GM18508 (cell line): Measurements from ENCODE around the gene LLGL2.
"Not testable (repeated sequence)": the region's sequence is repeated elsewhere in the genome, so short reads cannot be mapped to it uniquely, and the experiment has no call there.

Source experiments
- ATAC-seq: cut with Tn5 transposase; IDR thresholded peaks from one replicate; pipeline ENCODE4 v1.9.1; 2021; ENCODE audit warnings: moderate number of reproducible peaks; ENCODE audit not compliant: insufficient read depth, unreplicated experiment

Gene LLGL2

GRCh38 chr17:75506888-75507287 lies 18.6 kb upstream of the LLGL2 start:
- no peak for ATAC-seq

- ATAC-seq = no peak
Observed at GRCh38 chr17:75507733-75508719, 17.5 kb upstream of the LLGL2 start.

GRCh38 chr17:75508931-75509361 lies 16.6 kb upstream of the LLGL2 start:
- no peak for ATAC-seq

GRCh38 chr17:75509528-75510258 lies 15.8 kb upstream of the LLGL2 start:
- ATAC-seq = no peak

GRCh38 chr17:75511270-75511609 lies 14.3 kb upstream of the LLGL2 start:
- ATAC-seq = no peak

- no peak for ATAC-seq
Observed at GRCh38 chr17:75511610-75512575, 13.6 kb upstream of the LLGL2 start.

GRCh38 chr17:75512926-75513640 lies 12.4 kb upstream of the LLGL2 start:
- ATAC-seq = no peak

DNA sequence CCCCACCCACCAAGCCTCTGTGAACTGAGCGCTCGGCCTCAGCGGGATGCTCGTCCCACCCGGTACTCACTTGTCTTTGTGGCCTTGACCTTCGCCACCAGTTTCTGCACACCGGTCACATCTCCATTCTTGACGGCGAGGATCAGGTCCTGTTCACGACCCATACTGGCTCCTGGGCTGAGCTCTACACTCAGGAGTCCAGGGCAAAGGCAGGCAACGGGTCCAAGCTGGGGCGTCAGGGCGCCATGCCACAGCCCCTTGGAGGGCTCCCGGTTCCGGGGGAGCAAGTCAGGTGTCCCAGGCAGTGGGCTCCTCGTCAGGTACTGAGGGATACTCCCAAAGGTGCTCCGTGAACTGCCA lies 11.9 kb upstream of the LLGL2 start:
- no peak for ATAC-seq

GRCh38 chr17:75514299-75514918 lies 11.1 kb upstream of the LLGL2 start:
- ATAC-seq = no peak

GRCh38 chr17:75514919-75515495 lies 10.5 kb upstream of the LLGL2 start:
- no peak for ATAC-seq

- ATAC-seq = no peak
Observed at GRCh38 chr17:75515496-75516254, 9.8 kb upstream of the LLGL2 start, which contains the start of gene CASKIN2. TSS of gene CASKIN2 (minus strand) at chr17:75515537. CDS start at chr17:75513804, 1,733 bp downstream.

DNA sequence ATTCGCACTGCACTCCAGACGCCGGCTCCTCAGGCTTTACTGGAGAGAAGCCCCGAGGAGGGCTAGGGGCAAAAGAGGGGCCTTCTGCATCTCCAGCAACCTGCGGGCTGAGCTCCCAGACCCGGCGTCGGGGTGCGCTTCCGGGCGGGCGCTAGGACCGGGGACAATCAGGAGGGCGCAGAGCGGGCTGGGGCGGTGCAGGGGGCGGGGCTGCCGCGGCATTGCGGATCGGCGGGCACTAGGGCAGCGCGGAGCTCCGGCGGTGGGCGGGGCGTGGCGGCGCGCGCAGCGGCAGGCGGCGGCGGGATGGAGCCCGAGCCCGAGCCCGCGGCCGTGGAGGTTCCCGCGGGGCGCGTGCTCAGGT lies 9.3 kb upstream of the LLGL2 start, which contains the start of gene TSEN54:
Gene TSEN54, plus strand, starts transcription at position 274 of the 364 bp plus-strand sequence. Its CDS starts 33 bp downstream, at position 307.
- no peak for ATAC-seq

DNA sequence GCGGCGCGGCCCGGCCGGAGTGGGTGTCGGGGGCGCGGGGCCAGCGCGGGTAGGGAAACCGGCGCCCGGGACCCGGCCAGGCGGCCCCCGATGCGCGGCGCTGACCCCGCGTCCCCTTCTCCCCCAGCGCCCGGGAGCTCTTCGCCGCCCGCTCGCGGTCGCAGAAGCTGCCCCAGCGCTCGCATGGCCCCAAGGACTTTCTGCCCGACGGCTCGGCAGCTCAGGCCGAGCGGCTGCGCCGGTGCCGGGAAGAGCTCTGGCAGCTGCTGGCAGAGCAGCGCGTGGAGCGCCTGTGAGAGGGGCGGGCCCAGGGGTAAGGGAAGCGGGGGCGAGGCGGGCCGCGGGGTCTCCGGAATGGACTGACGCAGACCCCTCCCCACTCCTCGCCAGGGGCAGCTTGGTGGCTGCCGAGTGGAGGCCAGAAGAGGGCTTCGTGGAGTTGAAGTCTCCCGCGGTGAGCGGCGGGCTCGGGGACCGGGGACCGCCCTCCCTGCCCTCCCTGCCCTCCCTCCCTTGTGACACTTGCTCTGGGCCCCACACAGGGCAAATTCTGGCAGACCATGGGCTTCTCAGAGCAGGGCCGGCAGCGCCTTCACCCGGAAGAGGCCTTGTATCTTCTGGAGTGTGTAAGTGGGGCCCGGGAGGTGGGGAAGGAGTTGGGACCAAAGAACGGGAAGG lies 8.7 kb upstream of the LLGL2 start:
- ATAC-seq = no peak

DNA sequence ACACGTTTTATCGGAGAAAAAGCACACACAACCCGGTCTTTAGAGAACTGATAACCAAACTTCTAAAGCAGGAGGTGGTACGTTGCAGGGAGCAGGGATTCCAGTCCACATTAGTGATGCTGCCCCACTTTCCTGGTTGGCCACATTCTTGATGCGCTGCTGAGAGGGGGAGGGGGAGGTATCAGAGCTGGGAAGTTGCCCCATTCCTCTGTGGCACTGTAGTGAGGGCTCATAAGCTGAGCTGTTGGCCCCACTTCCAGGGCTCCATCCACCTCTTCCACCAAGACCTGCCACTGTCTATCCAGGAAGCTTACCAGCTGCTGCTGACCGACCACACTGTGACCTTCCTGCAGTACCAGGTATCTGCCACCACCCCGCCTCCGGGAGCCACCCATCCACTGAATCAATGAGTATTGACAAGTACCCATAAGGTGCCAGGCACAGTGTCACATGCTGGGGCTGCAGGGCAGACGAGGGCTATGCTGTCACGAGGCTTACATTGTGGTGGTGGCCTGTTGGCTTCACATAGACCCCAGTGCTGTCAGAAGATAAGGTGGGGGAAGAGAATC lies 8.1 kb upstream of the LLGL2 start:
- ATAC-seq = no peak

DNA sequence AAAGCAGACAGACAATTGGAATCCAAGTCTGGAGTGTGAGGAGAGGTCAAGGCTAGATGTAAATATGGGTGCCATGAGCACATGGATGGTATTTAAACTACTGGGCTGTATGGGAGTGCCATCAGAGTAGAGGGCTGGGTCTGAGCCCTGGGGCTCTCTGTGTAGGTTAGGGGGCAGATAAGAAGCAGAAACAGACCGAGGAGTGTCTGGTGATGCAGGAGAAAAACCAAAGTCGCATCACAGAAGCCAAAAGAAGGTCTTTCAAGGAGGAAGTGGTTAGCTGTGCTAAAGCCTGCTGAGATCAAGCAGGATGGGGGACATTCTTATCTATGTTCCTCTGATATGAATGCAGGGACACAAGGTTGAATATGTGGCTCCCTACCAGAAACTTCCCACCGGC lies 7.3 kb upstream of the LLGL2 start:
- no peak for ATAC-seq

DNA sequence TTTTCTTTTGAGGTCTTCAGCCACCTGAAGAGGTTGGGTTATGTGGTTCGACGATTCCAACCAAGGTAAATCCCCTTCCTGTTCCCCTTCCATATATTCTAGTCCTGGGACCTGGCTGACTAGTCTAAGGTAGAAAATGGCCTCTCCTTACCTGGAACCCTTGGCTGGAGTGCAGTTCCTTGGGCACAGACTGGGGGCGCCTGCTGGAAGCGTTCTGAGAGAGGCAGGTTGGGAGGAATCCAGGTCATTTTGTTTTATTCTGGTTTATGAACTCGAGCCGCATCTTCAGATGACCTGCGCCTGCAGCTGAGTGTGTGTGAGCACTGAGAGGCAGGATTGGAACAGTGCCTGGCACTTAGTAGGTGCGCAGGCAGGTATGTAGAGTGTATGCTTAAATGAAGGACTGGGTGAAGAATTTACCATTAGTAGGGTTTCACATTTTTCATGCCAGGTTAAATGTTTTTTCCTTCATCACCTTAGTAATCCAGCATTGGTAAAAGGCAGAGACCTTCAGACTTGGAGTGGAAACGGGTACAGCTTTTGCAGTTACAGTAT lies 6.4 kb upstream of the LLGL2 start:
- no peak for ATAC-seq

GRCh38 chr17:75520413-75520812 lies 5.1 kb upstream of the LLGL2 start:
- not testable (repeated sequence) for ATAC-seq
